ENCODE results near the gene JOSD1.

DNA sequence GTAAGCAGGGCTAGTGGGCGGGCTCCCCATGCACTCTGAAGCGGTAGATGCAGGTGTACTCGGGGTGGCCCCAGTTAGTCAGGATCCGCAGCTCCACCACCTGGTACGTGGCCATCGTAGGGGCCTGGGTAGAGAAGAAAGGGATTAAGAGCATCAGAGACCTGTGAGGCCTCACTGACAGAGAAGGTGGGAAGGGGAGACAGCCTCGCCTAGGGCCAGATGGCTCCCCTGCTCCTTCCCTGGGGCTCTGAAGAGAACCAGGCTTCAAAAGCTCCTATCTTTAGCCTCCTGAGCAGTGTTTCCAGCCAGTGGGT lies 35.5 kb upstream of the JOSD1 start:
- TF ChIP-seq, protein P1, sequence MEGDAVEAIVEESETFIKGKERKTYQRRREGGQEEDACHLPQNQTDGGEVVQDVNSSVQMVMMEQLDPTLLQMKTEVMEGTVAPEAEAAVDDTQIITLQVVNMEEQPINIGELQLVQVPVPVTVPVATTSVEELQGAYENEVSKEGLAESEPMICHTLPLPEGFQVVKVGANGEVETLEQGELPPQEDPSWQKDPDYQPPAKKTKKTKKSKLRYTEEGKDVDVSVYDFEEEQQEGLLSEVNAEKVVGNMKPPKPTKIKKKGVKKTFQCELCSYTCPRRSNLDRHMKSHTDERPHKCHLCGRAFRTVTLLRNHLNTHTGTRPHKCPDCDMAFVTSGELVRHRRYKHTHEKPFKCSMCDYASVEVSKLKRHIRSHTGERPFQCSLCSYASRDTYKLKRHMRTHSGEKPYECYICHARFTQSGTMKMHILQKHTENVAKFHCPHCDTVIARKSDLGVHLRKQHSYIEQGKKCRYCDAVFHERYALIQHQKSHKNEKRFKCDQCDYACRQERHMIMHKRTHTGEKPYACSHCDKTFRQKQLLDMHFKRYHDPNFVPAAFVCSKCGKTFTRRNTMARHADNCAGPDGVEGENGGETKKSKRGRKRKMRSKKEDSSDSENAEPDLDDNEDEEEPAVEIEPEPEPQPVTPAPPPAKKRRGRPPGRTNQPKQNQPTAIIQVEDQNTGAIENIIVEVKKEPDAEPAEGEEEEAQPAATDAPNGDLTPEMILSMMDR (IDR thresholded peaks at IDR 0.05), result no peak
- TF ChIP-seq POLR2A (IDR thresholded peaks at IDR 0.05), result no peak

All from testis (tissue), 2 donors.